GM23248 (cell line): ENCODE results near the gene NPHS2.

Experiments
- EZH2 ChIP-seq: fragments of 200-600 bp; sonication (generic); IDR thresholded peaks from 2 replicates; pipeline ENCODE4 v1.6.1; 2018; ENCODE audit warnings: antibody characterized with exemption, mild to moderate bottlenecking; ENCODE audit not compliant: insufficient read depth, poor library complexity, severe bottlenecking
- EZH2phosphoT487 ChIP-seq: fragments of 200-600 bp; sonication (generic); IDR thresholded peaks from 2 replicates; pipeline ENCODE4 v1.6.1; 2018; ENCODE audit warnings: antibody characterized with exemption, moderate library complexity, mild to moderate bottlenecking, low read depth; ENCODE audit not compliant: insufficient read depth

GRCh38 chr1:179545321-179545720, 30.4 kb downstream of the NPHS2 start:
- TF ChIP-seq EZH2 (no peak), EZH2phosphoT487 (no peak)
